HG02588 (cell line): ENCODE results near the gene FGFR4.

Experiments used
- ATAC-seq: cut with Tn5 transposase; IDR thresholded peaks from one replicate; pipeline ENCODE4 v1.9.1; 2021; ENCODE audit warnings: mild to moderate bottlenecking, moderate library complexity; ENCODE audit not compliant: unreplicated experiment

Gene FGFR4

GRCh38 chr5:177099422-177100093 lies 12.8 kb downstream of the FGFR4 start:
- ATAC-seq: no peak

- ATAC-seq: no peak
Observed at GRCh38 chr5:177100714-177101121, 14.0 kb downstream of the FGFR4 start.

GRCh38 chr5:177103523-177104253 lies 17.0 kb downstream of the FGFR4 start:
- ATAC-seq: no peak

- ATAC-seq: no peak
Observed at GRCh38 chr5:177105691-177106476, 19.2 kb downstream of the FGFR4 start.

DNA sequence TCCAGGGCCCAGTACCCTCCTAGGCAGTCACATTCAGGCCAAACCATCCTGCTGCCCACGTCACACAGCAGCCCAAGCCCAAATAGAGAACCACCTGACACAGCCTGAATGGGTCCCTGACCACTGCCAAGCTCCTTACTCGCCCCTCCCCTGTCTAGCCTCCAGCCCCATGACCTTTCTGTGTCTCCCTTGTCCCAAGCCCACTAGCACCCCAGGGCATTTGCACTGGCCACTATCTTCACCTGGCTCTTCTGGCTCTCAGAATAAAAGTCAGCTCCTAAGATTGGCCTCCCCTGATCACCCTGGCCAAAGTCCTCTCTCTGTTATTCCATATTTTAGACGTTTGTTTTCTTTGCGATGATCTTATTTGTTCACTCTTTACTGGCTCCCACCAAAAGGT lies 20.4 kb downstream of the FGFR4 start:
- ATAC-seq: no peak

GRCh38 chr5:177109810-177110209 lies 23.1 kb downstream of the FGFR4 start:
- no peak for ATAC-seq

DNA sequence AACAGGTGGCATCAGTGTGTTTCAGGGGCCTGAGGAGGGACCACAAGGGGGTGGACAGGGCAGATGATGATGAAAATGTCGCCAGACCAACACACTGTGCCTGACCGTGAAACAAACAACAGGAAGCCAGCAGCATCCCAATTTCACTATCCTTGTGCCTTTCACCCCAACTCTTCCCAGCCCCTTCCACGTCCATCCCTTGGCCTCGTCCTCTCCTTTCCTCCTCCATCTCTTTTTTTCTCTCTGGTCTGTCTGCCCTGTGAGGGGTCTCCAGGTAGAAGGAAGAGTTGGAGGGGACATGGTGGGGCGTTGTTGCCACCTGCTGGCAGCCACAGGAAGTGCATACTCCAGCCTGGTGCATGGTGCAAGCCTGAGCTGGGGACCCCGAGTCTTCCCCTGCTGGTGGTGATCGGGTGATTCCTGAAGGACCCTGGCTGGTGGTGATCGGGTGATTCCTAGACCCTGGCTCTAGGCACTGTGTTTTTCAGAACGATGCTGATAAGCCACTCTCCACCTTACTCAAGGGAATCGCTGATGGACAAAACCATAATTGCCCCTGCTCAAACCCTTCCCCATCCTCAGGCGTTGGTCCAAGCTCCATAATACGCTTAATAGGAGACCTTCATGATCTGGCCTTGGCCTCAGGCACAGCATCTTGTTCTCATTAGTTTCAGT lies 25.1 kb downstream of the FGFR4 start:
- no peak for ATAC-seq

DNA sequence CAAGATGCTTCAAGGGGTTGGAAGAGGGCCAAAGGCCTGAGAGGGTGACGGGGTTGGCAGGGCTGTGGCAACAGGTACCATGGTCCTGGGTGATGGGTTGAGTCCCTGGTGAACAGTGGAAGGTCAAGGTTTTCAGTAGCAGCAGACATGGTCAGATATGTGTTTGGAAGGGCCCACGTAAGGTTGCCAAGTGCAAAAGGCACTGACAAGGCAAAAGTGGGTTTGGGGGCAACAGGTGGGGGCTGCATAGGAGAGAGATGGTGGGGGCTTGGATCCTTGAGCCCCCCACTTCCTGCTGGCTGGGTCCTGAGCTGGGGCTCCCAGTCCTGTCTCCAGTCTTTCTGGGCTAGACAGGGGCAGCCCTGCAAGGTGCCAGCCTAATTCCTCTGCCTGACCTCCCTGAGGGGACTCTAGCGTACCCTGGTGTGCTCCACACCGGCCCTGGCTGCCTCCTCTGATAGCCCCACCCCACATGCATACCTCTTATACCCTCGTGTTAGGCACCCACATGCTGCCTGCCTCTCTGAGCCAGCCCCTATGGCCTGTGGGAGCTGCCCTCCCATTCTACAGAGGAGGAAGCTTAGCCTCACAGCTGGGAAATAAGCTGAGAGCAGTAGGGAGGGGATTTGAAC lies 26.0 kb downstream of the FGFR4 start:
- no peak for ATAC-seq

- ATAC-seq: no peak
Observed at GRCh38 chr5:177113566-177114424, 27.1 kb downstream of the FGFR4 start.

DNA sequence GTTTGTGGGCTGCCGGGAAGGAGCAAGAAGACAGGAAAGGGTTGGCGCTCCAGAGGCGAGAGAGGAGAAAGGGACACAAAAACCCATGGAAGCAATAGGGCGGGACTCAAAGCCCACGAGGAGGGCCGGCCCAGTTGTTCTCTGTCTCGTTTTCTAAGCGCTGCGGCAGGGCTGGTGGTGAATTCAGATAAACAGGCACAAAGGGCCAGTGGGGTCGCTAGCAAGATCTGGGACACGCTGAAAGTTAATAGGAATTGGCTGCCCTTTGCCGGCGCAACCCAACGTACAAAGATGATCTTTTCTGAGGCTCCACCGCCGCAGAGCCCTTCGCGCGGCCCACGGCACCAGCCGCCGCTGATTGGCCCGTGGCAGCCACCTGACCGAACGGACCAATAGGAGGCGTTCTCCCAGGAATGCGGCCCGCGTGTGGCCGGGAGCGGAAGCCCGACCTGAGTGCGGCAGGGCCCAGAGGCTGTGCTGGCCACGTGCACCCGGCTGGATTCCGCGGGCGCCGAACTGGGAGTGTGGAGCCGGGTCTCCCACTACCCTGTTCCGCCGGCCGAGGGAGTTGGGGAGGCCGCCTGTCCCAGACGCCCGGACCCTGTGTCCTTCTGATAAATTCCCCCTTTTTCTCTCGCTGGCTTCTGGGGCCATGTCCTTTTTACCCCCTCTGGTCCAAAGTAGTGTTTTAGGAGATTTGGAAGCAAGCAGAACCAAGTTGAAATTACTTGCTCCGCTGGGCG lies 30.1 kb downstream of the FGFR4 start:
- no peak for ATAC-seq

DNA sequence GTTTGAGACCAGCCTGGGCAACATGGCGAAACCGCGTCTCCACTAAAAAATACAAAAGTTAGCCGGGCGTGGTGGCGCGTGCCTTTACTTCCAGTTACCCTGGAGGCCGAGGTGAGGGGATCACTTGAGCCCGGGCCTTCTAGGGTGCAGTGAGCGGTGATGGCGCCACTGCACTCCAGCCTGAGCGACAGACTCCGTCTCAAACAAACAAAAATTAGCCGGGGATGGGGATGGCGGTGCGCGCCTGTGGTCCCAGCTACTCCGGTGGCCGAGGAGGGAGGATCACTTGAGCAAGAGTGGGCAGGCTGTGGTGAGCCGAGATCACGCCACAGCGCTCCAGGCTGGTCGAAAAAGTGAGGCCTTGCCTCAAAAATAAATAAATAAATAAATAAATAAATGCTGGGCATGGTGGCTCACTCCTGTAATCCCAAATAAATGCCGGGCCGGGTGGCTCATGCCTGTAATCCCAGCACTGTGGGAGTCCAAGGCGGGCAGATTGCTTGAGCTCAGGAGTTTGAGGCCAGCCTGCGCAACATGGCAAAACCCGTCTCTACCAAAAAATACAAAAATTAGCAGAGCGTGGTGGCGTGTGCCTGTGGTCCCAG lies 30.8 kb downstream of the FGFR4 start:
- ATAC-seq: no peak

DNA sequence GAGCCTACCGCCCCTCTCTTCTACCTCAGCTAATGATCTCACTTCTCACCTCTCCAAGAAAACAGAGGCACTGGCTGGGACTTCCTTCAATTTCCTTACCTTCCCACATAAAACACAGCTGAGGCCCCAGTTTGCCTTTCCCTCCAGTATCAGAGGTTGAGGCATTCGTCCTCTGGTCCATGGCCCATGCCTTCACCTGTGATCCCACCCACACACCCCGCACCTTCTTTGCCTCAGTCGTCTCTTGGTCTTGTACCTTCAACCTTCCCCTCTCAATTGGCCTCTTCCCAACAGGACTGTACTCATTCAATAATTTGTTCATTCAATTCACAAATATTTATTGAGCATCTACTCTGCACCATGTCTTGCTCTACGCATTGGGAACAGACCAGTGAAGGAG lies 35.9 kb downstream of the FGFR4 start:
- ATAC-seq: no peak

GRCh38 chr5:177123789-177124485 lies 37.2 kb downstream of the FGFR4 start:
- ATAC-seq: no peak

GRCh38 chr5:177124486-177124991 lies 37.8 kb downstream of the FGFR4 start:
- ATAC-seq: no peak

GRCh38 chr5:177126771-177127170 lies 40.1 kb downstream of the FGFR4 start:
- ATAC-seq: no peak

DNA sequence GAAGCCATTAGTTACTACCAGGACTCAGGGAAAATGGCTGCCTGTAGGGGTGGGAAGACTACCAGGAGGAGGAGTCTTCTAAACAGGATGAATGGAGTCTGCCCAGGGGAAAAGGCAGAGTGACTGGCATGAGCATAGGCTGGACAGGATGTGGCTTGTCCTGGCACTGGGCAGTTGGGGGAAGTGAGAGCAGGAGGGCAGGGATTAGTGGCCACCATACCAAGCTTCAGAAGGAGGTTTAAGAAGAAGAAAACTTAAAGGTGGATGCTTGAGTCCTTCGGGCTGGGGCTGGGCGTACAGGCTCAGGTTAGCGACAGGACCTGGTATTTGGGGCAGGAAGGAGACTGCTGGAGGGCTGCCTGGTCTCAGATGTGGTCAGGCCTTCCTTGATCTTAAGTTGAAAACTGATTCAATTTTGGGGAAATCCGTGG lies 41.9 kb downstream of the FGFR4 start:
- no peak for ATAC-seq

DNA sequence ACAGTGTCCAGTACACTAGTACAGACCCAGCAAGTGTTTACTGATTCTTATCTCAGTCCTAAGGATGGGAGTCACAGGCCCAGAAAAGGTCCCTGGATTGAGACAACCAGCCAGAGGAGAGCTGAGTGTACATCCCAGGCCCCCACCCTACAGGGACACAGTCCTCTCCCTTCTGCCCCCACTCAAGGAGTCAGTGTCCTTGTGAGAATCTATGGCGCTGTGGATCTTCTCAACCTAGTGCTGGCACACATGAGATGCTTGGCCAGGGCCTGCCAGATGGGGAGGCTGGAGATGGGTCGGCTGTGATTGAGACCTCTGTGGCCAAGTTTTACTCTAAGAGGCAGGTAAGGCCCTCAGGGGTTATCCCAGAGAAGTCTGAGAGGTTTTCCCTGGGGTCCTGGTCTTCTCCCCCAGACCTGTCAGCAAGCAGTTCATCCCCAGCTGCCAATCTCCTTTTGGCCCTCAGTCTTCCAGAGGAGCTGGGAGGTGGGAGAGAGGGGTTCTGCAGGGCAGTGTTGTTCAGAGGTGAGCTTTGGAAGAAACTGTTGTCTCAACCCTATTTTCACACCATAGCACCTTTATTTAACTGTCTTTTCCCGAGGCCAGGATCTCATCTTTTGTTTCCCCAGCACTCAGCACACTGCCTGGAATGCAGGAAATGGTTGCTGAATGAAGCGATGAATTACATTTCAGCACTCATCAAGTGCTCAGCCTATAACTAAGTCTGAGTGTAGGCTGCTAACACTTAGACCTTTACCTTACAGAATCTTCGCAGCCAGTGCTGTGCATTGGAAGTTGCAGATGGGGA lies 43.7 kb downstream of the FGFR4 start:
- no peak for ATAC-seq
